22Rv1 (cell line): ENCODE data around the gene SRL.

Source experiments
- CTCF ChIP-seq: fragments of 450-650 bp; IDR thresholded peaks from 2 replicates; pipeline ENCODE4 v1.5.1; 2017; ENCODE audit warnings: mild to moderate bottlenecking
- ZFX ChIP-seq: fragments of 450-650 bp; IDR thresholded peaks from 2 replicates; pipeline ENCODE4 v1.6.1; 2017; ENCODE audit warnings: antibody characterized with exemption, borderline replicate concordance

GRCh38 chr16:4206680-4207079 lies 35.2 kb downstream of the SRL start:
- TF ChIP-seq CTCF, result no peak
- TF ChIP-seq ZFX, result no peak
